Posterior cingulate gyrus (tissue), 11 donors: ENCODE results near the gene GEMIN5.

ENCODE experiments used
- DNase-seq, 10 donors: peaks; one replicate each; pipeline versions ENCODE4 v3.0.0 to v3.0.0-alpha.2; 2020 to 2021; ENCODE audit warnings: mixed read lengths in 3 of 10
- intact Hi-C: fragments of 100-400 bp; cut with DNase I; formaldehyde crosslinking; loops from one replicate; pipeline ENCODE4 v1.15.1; 2023

GEMIN5 gene

GRCh38 chr5:154896562-154897165 is 41.3 kb downstream of the GEMIN5 start:
- intact Hi-C loops: no loop called here
- DNase-seq: no peak

DNA sequence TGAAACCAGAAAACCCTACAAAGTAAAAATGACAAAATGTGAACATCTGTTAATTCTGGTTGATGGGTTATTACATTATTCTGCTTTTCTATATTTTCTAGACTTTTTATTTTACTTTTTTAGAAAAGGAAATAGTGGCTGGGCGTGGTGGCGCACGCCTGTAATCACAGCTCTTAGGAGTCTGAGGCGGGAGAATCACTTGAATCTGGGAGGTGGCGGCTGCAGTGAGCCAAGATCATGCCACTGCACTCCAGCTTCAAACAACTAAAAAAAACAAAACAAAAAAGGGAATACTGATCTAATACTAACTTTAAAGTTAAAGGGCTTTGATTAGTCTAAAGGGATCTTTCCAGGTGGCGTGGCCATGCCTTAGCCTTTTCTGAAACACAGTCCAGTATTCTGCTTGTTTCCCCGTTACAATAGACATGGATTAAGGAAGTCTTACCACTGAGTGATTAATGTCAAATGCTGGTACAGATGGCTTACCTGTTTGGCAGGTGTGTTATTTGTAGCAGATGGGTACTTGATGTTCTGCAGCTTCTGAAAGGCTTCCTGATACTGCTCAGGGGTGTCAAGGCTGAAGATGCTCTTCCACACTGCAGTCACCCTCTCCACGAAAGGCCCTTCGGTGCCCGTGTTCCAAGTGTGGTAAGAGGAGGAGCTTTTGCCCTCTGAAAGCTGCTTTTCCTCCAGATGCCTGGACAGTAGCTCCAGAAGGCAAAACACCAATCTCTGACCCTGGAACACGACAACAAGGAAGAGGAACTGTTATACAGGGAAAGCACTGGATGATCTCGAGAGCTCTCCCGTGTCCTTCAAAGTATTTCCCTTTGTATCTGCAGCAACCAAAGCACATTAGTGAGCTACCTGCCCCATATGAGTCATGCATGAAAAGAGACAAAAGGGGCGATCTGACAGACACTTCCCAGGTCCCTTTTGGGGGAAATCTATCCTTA is 42.1 kb downstream of the GEMIN5 start:
- intact Hi-C loops: no loop called here

GRCh38 chr5:154893381-154893780 is 44.6 kb downstream of the GEMIN5 start:
- DNase-seq: no peak
- intact Hi-C loops: no loop called here

More for the DNA sequence above, 42.1 kb downstream of the GEMIN5 start:
- no peak for DNase-seq

DNA sequence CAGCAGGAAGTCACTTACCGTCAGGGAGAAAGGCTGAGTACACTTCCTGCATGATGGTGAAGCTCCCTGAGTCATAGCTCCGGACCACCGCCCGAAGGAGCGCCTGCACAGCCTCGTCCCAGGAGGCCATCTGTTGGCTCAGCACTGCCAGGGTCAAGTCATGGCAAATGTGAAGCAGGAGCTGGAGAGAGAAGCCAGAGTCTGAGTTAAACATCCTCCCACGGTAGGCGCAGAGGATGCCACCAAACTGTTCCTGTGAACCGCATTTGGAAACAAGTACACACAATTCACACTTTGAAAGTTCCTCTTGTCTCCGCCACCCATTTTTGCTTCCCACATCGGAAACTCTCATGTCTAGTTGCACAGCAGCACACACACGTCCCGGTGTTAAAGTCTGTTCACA is 45.6 kb downstream of the GEMIN5 start:
- peak in 6 of 10 donors; percentile 14 to 84 (median 62) for DNase-seq
- intact Hi-C loops: no loop called here

- intact Hi-C loops: no loop called here
Measured at GRCh38 chr5:154885439-154885838, 52.6 kb downstream of the GEMIN5 start.

DNA sequence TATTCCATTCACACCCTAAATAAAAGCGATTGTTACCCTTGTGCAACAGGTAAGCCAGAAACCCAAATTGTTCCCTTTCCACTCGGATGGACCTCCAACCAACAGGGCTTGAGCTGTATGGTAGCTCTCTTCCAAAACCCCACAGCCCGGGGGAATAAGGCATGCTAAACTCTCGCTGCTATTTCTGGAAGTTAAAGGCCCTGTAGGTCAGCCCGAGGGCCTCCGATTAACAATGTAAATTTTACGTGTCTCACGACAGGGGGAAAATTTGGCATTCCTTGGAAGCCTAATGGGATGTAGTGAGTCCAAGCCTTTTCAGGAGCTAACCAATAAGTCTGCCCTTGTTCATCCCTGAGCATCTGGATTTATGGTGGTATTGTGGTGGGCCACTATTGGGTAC is 53.6 kb downstream of the GEMIN5 start:
- intact Hi-C loops: no loop called here
- DNase-seq: no peak

More at GRCh38 chr5:154885439-154885838, 52.6 kb downstream of the GEMIN5 start:
- no peak for DNase-seq

DNA sequence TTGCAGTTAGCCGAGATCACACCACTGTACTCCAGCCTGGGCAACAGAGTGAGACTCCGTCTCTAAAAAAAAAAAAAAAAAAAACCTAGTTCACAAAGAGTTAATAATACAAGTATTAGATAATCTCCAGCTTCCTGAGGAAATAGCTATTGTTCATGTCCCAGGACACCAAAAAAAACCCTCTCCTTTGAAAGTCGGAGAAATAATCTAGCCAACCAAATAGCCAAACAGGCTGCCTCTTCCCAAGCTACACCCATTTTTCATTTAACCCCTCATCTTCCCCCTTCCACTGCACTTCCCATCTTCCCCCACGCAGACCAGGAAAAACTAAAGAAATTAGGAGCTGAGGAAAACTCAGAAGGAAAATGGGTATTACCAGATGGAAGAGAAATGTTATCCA is 56.0 kb downstream of the GEMIN5 start:
- intact Hi-C loops: no loop called here
- DNase-seq: no peak

GRCh38 chr5:154878642-154879335 is 59.2 kb downstream of the GEMIN5 start:
- intact Hi-C loops: no loop called here
- no peak for DNase-seq

DNA sequence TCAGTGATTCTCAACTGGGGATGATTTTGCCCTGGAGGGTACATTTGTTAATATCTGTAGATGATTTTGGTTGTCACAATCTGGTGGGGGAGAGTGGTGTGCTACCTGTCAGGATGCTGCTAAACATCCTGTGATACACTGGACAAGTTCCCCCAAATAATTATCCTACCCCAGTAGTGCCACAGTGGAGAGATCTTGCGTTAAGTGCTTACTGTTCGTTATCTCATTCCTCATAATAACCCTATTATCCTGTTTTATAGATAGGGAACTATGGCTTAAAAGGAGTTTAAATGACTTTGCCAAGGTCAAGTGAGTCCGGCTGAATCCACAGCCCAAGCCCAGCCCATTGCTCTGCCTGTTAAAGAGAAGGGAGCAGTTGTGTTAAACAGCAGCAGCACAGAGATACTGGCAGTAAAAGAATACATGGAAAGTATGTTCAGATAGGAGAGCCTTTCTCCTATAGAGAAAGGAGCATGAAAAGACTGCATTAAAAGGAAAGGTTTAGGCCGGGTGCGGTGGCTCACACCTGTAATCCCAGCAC is 64.2 kb downstream of the GEMIN5 start:
- intact Hi-C loops: no loop called here
- no peak for DNase-seq

- no peak for DNase-seq
- intact Hi-C loops: no loop called here
Measured at GRCh38 chr5:154871734-154872133, 66.3 kb downstream of the GEMIN5 start.

- no peak for DNase-seq
- intact Hi-C loops: no loop called here
Measured at GRCh38 chr5:154868702-154869101, 69.3 kb downstream of the GEMIN5 start.

- no peak for DNase-seq
- intact Hi-C loops: no loop called here
Measured at GRCh38 chr5:154866841-154867240, 71.2 kb downstream of the GEMIN5 start.

GRCh38 chr5:154865466-154866184 is 72.4 kb downstream of the GEMIN5 start:
- no peak for DNase-seq
- intact Hi-C loops: no loop called here

- intact Hi-C loops: no loop called here
Measured at GRCh38 chr5:154863291-154864080, 74.5 kb downstream of the GEMIN5 start.

DNA sequence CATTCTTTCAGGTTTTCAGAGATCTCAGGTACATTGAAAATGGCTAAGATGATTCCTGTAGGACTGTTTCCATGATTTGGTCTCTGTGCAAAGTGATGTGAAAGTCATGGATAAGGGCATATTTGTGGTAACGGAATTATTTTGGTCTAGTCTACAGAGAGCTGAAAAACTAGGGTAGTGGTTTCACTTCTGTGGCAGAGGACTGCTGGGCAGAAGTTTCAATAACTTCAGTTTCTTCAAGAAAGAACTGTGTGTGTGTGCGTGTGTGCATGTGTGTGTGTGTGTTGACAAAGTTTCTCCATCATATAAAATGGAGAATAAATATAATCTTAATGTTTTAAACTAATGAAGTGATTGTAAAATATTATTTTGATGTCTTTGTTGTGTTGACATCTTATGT is 75.2 kb downstream of the GEMIN5 start:
- no peak for DNase-seq
- intact Hi-C loops: no loop called here

More at GRCh38 chr5:154863291-154864080, 74.5 kb downstream of the GEMIN5 start:
- DNase-seq: no peak

GRCh38 chr5:154861946-154862345 is 76.1 kb downstream of the GEMIN5 start:
- intact Hi-C loops: no loop called here
- no peak for DNase-seq

- no peak for DNase-seq
- intact Hi-C loops: no loop called here
Measured at GRCh38 chr5:154860765-154861164, 77.2 kb downstream of the GEMIN5 start.

GRCh38 chr5:154860123-154860522 is 77.9 kb downstream of the GEMIN5 start:
- intact Hi-C loops: no loop called here
- no peak for DNase-seq
